Fibroblast of skin of left quadriceps (primary cell): ENCODE data around the gene PSEN1.

ENCODE experiments used
- DNase-seq, 2 experiments: peaks; one replicate each; pipeline ENCODE4 v3.0.0-alpha.2; 2013; ENCODE audit warnings: low read depth in 2 of 2

PSEN1 gene

DNA sequence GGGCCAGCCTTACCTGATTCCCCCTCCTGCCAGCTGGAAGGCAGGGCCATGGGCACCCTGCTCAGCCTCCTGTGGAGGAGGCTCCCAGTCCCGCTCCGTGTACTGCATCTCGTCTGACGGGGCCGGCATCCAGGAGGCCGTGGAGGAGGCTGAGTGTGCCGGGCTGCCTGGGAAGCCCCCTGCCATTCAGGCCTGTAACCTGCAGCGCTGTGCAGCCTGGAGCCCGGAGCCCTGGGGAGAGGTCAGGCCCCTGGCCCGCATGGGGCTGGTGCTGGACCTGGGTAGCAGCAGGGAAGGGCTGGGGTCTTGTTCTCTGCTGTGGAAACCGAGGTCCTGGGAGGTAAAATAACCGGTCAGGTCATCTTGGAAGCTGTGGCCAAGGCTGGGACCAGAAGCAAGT, 117.4 kb downstream of the PSEN1 start:
- no peak for DNase-seq

DNA sequence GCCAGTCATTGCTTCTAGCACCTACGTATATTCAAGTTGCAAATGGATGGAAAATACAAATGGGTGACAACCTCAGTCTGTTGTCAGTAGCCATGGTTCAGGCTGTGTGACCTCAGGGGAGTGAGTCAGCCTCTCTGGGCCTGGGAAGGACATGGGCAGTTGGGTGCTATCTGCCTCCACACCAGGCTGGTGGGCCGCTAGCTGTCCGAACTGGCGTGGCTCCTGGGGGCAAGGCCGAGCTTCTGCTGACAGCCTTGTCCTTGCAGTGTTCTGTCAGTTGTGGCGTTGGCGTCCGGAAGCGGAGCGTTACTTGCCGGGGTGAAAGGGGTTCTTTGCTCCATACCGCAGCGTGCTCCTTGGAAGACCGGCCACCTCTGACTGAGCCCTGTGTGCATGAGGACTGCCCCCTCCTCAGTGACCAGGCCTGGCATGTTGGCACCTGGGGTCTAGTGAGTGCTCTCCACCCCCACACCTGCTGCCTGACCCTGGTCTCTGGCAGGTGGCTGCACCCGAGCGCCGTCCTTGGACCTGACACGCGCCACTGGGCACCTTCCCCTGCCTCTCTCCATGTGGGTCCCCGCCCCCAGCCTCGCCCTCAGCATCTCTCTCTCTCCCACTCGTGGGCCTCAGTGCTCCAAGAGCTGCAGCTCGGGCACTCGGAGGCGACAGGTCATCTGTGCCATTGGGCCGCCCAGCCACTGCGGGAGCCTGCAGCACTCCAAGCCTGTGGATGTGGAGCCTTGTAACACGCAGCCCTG, 118.1 kb downstream of the PSEN1 start:
- no peak for DNase-seq

DNA sequence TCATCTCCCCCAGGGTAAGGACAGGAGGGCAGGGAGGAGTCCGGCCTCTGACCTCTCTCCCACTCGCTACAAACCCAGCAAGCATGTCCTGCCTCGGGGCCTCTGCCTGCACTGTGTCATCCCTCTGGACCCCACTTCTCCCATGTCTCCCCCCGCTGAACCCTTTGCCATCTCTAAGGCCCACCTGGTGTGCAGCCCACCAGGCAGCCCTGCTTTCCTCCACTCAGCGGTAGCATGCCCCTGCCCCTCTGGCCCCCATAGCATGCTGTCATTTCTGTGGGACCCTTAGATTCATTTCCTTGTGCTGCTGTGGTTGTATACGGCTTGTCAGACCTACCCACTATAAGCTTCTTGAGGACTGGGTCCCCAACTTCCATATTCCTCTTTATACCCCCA, 118.7 kb downstream of the PSEN1 start:
- no peak for DNase-seq

DNA sequence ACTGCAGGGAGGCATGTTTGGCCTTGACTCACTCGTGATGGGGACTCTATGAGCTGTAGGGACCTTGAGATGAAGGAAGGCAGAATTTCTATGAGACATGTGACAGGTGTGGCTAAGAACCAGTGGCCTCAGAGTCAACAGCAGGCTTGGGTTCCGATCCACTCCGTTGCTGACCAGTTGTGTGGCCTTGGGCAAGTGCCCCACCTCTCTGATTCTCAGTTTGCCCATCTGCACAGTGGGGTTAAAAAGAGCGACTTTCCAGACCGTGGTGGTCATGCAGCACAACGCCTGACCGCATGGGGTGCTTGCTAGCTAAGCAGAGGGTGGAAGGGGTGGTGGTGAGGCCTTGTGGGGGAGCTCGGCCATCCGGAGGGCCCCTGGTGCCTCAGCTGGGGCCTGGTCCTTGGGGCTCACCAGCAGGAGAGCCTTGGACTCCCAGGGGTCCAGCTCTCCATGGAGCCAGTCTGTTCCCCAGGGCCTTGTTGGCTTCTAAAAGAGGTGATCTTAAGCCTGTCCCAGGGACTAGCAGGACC, 119.5 kb downstream of the PSEN1 start:
- no peak for DNase-seq

DNA sequence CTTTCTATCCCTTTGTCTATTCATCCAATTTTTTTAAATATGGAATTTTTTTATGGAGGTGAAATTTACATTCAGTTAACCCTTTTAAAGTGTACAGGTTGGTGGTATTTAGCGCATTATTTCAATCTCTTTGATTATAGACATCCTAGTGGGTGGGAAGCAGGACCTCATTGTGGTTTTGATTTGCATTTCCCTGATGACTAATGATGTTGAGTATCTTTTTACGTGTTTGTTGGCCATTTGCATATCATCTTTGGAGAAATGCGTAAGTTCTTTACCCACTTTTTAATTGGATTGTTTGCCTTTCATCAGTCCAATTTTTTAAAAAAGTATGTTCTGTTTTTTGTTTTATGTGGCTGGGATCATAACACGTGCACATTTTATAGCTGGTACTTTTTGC, 121.8 kb downstream of the PSEN1 start:
- DNase-seq, result no peak

DNA sequence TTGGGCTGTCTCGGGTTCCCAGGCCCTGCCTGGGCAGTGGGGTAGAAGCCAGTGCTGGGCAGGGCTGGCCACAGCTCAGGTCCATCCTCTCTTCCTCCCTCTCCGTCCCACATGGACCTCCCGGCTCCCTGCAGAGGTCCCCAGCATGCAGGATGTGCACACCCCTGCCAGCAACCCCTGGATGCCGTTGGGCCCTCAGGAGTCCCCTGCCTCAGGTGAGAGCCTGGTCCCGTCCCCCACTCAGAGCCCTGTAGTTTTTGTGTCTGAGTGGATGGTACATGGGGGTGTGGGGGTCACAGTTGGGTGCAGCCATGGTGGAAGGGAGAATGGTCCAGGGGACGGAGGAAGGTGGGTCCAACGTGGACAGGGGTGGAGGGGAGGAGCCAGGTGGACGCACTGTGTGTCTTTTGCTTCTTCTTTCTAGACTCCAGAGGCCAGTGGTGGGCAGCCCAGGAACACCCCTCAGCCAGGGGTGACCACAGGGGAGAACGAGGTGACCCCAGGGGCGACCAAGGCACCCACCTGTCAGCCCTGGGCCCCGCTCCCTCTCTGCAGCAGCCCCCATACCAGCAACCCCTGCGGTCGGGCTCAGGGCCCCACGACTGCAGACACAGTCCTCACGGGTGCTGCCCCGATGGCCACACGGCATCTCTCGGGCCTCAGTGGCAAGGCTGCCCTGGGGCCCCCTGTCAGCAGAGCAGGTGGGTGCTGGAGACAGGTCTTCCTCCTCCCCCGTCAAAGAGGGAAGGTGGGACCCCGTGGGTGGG, 122.7 kb downstream of the PSEN1 start:
- DNase-seq, result no peak

DNA sequence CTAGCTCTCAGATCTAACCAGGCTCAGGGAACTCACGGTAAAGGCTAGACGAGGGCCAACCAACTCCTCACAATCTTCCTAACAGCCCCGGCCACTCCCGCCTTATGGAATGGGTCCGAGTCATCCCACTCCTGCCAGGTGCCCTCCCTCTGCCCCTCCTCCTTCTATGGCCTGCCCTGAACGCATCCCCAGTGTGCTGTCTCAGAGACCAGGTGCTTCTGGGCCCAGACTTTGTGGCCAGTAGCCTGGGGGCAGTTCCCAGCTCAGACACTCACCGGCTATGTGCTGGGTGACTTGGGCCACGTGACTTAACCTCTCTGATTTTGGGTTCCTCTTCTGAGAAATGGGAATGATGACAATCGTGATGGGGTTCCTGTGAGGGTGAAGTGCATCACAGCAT, 123.5 kb downstream of the PSEN1 start:
- no peak for DNase-seq

DNA sequence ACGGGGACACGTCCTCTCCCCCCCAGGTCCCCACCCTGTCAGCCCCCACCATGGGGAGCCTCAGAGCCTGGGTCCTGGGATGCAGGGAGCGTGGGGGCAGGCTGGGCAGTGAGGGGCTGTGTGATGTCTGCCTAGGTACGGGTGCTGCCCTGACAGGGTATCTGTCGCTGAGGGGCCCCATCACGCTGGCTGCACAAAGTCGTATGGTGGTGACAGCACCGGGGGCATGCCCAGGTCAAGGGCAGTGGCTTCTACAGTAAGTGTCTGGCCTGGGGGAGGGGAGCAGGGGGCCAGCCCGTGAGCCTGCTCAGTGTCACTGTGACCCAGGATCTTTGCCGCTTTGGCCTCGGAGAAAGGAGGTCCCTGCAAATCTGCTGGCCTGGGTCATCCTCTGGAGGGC, 124.3 kb downstream of the PSEN1 start:
- no peak for DNase-seq

DNA sequence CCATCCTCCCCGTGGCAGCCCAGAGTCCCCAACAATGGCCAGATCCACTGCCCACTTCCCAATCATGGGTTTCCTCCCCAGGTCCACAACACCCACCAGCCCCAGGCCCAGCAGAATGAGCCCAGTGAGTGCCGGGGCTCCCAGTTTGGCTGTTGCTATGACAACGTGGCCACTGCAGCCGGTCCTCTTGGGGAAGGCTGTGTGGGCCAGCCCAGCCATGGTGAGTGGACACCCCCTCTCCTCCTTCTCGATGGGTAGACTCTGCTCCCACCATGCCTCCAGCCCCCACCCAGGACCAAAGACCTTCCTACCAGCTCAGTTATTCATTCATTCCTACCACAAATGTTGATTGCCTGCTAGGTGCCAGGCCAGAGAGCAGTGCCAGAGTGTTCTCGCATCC, 124.8 kb downstream of the PSEN1 start:
- no peak for DNase-seq

DNA sequence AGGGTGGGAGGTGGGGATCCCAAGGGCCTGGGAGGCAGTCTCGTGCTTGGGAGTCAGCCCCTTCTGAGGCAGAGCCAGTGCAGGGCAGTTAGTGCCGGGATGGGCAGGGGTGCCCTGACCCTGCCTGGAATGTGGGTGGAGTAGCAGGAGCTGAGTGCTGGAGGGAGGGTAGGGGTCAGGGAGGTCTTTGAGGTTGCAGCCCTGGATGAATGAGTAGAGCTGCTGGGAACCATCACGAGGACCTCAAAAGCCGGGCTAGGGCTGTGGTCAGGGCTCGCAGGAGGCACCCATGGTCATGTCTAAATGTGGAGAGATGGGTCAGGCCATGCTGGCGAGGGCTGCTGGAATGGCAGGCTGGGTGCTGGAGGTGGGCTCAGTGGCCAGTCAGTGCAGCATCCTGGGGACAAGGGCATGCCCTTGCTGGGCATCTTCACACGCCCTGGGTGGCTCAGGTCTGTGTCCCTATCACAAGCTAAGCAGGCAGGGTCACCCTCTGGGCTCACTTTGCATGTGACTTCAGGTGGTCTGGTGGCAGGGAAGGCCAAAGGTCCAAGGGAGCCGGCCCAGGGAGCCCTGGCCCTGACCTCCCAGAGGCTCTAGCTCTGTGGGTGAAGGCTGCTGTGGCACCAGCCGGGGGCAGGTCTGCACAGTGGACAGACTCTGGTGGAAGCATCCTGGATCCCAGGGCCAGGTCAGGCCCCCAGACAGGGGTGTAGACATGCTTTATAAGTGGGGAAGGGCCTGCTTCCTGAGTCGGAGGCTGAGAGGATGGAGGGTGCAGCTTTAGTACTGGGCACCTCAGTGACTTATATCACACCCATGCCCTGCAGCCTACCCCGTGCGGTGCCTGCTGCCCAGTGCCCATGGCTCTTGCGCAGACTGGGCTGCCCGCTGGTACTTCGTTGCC, 125.5 kb downstream of the PSEN1 start:
- DNase-seq, result no peak

DNA sequence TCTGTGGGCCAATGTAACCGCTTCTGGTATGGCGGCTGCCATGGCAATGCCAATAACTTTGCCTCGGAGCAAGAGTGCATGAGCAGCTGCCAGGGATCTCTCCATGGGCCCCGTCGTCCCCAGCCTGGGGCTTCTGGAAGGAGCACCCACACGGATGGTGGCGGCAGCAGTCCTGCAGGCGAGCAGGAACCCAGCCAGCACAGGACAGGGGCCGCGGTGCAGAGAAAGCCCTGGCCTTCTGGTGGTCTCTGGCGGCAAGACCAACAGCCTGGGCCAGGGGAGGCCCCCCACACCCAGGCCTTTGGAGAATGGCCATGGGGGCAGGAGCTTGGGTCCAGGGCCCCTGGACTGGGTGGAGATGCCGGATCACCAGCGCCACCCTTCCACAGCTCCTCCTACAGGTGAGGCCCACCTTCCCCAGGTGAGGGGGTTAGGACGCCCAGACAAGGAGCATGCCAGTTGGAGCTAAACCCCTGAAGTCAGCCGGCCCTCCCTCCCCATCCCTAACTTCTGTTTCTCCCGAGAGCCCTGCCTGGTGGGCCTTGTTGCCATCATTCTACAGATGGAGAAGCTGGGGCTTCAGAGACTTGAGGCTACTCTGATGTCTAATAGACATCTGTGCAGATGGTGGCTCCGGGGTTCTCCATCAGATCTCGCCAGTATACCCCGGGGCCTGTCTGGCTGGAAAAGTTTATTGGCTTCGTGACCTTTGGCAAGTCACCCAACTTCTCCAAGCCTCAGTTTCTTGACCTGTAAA, 126.3 kb downstream of the PSEN1 start:
- no peak for DNase-seq

DNA sequence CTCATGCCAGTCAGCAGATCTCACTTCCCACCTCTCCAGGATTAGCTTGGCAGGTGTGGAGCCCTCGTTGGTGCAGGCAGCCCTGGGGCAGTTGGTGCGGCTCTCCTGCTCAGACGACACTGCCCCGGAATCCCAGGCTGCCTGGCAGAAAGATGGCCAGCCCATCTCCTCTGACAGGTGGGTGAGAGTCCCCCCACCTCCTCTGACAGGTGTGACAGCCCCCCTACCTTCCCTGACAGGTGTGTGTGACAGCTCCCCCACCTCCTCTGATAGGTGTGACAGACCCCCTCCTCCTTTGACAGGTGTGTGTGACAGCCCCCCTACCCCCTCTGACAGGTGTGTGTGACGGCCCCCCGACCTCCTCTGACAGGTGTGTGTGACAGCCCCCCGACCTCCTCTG, 127.3 kb downstream of the PSEN1 start:
- DNase-seq, result no peak

DNA sequence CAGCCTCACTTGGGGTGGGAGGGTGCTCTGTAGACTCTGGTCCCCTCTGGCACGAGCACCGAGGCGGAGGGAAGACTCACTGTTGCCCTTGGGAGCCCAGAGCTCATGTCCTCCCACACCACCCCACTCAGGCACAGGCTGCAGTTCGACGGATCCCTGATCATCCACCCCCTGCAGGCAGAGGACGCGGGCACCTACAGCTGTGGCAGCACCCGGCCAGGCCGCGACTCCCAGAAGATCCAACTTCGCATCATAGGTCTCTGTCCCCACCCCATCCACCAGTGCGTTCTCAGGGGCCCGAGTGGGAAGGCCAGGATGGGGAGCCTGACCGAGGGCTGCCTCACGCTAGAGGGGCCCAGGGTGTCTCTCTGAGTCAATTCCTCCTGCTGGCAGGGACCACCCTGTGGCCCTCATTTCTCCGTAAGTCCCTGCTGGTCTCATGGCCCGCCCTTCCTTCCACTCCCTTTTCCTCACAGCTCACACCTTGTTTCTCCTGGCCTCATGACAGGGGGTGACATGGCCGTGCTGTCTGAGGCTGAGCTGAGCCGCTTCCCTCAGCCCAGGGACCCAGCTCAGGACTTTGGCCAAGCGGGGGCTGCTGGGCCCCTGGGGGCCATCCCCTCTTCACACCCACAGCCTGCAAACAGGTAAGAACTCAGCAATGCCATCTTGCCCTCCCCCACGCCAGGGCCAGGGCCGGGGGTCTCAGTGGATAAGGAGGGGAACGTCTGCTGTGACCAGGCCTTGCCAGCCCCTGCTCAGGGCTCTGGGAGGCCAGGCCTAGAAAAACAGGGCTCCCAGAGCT, 128.0 kb downstream of the PSEN1 start:
- DNase-seq, result no peak

DNA sequence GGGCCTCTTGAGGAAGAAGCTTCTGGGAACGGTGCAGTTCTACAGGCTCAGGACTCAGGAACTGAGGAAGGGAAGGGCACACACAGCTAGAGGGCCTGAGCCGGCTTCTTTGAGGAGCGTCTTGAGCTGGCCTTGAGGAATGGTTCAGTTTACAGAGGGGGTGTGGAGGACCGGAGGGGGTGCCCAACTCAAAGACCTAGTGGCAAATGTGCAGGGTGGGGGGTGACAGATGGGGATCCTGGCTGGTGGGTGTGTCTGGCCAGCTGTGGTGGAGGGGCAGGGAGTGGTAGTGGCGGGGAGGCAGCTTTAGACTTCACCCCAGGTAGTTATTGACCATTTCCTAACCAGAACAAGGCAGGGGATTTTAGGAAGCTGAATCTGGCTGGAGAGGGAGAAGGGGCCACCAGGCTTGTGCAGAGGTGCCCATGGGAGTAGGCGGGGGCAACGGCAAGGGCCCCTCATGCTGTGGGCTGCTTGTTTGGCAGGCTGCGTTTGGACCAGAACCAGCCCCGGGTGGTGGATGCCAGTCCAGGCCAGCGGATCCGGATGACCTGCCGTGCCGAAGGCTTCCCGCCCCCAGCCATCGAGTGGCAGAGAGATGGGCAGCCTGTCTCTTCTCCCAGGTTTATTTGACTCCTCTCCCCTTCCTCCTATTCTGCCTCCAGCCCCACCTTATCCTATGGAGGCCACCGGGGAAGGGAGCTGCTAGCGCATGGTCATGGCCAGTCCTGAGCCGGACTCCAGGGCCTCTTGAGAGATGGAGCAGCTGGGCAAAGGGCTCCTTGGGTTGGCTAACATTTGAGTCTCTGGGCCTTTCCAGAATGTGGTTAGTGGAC, 128.8 kb downstream of the PSEN1 start:
- DNase-seq, result no peak

DNA sequence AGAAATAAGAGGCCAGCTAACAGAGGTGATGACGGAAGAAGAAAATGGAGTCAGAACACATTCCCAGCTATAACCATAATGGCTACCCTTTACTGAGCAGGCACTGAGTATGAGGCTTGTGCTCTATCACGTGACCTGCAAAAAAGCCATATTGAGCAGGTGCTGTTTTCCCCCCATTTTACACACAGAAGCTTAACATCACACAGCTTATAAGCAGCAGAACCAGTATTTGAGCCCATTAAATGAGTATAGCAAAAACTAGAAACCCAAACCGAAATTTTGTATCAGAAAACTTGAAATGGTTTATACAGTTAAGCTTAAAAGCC, 129.4 kb downstream of the PSEN1 start:
- no peak for DNase-seq

DNA sequence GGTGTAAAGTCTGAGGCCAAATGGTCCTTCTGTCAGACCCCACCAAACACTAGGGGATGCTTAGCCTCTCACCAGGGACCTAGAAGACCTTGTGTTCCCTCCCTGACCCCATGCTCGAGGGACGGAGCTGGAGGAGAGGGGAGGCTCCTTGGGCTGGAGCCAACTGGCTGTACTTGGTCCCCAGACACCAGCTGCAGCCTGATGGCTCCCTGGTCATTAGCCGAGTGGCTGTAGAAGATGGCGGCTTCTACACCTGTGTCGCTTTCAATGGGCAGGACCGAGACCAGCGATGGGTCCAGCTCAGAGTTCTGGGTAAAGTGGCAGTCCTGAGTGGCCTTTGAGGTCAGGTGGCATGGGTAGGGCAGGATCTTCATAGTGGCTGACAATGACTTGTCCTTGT, 130.0 kb downstream of the PSEN1 start:
- DNase-seq, result no peak

DNA sequence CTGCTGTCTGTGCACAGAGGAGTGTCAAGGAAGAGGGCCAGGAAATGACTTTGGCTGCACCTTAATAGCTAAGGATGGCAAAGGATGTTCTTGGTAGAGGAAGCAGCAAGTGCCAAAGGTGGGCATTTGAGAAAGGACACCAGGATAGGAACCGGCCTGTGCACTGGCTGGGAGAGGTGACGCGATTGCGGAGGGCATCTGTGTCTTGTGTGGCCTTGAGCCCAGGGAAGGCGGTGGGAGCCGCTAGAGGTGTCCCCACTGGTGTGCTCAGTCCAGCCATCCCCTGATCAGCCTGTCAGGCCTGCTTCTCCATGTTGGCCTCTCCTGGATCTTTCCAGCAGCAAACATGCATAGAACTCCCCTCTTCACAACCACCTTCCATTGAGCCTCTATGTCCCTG, 131.2 kb downstream of the PSEN1 start:
- no peak for DNase-seq

DNA sequence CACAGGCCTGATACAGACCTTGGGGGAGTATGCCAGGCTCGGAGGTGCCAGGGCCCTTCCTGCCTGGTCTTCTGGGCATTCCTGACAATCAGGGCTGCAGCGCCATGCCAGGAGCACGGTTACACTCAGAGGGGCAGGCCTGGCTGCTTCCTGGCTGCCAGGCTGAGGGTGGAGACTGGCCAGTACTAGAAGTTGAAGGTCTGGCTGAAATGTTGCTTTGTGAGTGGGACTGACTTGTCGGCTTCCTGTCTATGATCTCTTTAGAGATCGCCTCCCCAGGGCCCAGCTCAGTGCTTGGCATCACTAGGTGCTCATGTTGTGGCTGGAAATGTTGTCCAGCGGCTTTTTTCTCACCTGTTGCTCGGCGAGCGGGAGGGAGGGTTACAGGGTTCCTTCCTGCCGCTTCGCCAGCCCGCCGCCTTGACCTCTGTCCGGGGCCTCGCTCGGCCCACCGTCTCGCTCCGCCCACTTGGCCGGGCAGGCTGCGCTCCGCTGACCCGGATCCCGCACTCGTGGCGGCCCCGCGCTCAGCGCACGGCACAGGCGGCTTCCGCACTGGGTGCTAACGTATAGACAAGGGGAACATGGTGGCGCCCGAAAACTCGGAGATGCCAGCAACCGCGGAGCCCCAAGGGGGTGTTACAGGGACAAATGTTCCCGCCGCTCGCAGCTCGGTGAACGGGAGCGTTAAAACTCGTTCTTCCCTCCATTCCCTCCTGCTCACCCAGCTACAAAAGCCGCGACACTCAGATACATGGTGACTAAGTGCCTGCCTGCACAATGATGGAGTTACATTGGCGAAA, 133.6 kb downstream of the PSEN1 start:
- DNase-seq, result no peak

DNA sequence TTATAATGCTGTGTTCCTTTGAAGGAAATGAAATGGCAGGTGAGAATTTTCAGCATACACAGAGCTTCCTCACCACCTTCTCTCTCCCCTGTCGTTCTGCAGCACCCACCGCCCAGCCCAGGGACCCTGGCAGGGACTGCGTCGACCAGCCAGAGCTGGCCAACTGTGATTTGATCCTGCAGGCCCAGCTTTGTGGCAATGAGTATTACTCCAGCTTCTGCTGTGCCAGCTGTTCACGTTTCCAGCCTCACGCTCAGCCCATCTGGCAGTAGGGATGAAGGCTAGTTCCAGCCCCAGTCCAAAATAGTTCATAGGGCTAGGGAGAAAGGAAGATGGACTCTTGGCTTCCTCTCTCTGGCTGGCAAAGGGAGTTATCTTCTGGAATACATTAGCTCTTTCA, 136.1 kb downstream of the PSEN1 start:
- no peak for DNase-seq
